ENCODE results near the gene CMBL.
"Not testable (repeated sequence)": the region's sequence is repeated elsewhere in the genome, so short reads cannot be mapped to it uniquely, and the experiment has no call there.

The CMBL gene

DNA sequence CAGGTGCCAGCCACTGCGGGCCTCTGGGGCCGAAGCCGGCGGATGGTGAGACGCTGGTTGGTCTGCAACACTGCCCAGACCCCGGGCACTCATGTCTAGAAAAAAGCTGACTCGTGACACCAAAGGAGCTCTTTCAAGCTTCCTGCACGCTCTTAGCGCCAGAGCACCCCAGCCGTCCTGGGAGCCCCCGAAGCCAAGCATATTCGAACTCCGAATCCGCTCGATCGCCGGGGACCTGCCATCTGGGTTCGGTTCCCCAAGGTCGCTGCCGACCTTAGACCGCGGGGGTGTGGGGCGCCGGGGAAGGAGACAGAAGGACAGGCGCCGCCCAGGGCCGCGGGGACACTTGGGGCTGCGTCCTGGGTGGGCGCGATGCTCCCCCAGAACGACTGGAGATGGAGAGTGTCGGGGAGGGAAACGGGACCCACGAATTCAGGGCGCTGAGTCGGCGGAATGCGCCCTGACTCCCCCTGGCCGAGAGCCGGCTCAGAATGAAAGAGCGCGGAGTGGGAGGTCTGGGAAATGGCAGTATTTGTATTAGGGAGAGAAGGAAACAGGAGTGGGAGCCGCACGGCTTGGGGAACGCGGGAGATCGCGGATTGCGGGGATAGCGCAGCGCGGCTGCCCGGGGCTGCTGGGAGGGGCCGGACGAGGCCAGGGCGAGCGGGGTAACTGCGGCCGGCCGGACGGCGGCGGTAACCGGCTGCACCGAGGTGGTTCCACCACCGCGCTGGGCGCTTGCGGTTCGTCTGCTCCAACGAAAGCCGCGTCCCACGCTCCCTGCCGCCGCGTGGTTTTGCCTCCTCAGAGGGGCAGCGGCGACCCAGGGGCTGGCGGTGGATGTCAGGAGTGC is 25.7 kb upstream of the CMBL start:
- DNase-seq = peak; percentile 50

DNA sequence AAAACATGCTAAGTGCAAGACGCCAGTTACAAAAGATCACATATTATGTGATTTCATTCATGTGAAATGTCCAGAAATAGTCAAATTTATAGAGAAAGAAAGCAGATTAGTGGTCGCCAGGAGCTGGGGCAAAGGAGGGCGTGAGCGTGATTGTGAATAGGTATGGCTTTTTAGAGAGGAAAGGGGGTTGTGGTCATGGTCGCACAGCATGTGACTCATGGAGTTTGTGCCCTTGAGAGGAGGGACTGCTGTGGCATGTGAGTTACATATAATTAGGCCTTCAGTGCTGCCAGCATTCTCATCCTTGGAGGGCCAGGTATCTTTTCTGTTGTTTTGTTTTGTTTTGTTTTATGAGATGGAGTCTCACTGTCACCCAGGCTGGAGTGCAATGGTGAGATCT is 24.6 kb upstream of the CMBL start:
- DNase-seq = no peak

DNA sequence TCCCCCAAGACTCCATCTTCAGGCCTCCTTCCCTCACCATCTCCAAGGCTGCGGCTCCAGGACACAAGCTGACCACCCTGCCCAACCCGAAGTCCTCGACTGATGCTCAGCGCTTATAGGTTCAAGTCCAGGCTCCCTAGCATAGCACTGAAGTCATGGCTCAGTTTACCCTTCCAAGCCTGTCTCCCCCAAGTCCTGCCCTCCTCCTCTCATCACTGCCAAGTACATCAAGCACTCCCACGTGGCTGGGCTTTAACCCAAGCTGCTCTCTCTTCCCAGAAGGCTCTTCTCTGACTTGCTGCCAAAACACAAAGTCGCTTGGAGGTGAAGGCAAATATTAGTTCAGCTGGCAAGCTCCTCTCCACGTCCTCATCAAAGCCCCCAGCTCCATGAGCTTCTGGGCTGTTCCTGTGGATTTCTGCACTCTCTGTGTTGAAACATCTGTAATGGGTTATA is 23.7 kb upstream of the CMBL start:
- DNase-seq = peak; percentile 35

DNA sequence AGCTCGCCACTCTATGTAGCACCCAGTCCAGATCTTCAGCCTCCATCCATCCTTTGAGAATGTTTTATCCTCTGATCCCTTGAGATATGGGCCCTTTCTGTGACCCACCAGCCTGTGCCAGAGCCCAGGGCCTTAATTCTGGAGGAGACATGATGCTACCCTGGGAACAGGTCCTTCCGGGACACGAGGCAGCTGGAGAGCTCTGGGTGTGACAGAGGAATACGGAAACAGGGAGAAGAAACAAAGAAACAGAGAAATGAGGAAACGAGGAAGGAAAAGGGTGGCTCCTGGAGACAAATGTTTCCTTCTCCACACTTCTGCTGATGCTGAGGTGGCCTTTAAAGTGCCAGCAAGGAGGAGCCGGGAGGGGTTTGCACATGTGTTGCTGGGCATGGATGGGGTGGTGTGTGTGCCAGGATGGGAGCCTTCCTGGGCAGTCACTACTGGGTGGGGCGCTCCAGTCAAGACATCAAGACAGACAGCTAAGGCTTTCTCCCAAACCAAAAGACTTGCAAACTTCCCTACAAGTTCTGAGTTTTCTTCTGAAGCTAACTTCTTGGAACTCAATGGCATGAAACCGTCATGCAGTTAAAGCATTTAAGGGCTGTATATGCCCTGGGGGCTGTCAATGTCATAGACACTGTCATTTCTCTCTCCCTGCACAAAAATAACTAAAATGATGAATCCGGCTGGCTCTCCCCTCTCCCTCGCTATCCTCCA is 23.0 kb upstream of the CMBL start:
- no peak for DNase-seq

DNA sequence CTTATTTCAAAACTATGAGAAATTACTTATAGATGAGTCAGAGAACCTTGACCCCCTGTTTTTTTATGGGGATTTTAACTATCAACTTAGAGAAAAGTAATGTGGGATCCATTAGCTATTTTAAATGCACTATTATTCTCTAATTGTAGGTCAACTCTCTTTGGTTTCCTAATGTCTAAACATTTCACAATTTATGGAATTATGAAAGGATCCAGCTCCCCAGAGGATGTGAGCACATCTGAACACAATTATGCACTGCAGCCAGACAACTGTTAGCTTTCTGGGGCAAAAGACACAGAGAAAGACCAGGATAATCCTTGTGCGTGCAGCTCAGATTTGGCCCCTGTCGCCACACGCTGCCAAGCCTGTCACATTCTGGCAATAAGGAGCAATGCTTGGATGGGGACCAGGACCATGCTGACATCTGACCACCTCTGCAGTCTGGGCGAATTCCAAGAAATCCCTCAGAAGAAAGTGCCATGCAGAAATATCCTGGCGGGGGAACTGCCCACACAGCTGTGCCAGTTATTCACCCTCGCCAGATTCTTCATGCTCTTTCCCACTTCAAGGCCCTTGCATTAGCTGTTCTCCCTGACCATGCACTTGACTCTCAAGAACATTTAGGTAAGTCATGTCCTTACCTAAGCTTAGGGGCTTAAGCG is 22.2 kb upstream of the CMBL start:
- no peak for DNase-seq

DNA sequence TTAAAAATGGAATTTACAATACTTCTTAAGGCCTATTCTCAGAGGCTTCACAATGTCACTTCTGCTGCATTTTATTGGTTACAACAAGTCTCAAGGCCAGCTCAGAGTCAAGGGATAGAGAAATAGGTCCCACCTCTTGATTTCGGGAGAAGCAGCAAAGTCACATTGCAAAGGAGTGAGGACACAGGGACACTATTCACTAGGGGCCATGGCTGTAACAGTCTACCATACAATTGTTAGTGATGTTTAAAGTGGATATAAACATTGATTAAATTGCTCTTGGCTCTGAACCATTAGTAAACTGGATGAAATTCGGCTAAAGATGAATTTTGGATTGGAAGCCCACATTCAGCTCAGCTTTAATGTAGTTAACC is 21.7 kb upstream of the CMBL start:
- no peak for DNase-seq

DNA sequence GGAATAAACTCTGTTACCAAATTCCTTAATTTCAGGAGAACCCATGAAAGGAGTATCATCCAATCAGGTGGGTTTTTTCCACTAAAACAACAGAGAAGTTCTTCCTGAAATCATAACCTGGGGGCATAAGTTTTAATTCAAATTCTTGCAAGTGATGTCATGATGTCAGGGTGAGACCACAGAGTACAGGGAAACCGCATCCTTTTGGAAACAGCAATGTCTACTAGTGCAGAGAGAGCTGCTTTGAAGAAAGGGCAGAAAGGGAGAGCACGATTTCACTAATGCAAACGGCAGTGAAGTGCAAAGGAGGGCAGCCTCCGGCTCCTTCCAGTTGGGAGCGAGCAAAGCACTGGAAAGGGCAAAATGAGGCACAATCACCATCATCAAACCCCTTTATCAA is 20.6 kb upstream of the CMBL start:
- DNase-seq = no peak

DNA sequence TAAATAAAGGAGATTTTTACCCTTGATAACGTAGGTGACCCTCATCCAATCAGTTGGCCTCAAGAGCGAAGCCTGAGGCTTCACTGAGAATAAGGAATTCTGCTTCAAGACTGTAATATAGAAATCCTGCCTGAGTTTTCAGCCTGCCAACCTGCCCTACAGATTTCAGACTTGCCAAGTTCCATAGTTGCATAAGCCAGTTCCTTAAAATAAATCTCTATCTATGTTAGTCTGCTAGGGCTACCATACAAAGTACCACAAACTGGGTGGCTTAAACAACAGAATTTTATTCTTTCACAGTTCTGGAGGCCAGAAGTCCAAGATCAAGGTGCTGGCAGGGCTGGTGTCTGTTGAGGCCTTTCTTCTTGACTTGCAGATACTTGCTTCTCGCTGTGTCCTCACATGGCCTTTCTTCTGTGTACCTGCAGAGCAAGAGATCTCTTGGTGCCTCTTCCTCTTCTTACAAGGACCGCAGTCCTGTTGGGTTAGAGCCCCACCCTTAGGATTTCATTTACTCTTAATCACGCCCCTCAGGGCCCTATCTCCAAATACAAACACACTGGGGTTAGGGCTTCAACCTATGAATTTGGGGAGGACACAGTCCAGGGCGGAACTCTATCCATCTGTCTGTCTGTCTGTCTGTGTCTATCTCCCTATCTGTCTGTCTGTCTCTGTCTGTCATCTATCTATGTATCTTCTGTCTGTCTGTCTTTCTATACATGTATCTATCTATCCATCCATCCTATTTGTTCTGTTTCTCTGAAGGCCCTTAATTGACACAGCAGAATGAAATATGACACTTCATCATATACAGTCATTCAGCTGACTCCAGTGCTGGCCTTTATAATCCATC is 17.0 kb upstream of the CMBL start:
- no peak for DNase-seq

DNA sequence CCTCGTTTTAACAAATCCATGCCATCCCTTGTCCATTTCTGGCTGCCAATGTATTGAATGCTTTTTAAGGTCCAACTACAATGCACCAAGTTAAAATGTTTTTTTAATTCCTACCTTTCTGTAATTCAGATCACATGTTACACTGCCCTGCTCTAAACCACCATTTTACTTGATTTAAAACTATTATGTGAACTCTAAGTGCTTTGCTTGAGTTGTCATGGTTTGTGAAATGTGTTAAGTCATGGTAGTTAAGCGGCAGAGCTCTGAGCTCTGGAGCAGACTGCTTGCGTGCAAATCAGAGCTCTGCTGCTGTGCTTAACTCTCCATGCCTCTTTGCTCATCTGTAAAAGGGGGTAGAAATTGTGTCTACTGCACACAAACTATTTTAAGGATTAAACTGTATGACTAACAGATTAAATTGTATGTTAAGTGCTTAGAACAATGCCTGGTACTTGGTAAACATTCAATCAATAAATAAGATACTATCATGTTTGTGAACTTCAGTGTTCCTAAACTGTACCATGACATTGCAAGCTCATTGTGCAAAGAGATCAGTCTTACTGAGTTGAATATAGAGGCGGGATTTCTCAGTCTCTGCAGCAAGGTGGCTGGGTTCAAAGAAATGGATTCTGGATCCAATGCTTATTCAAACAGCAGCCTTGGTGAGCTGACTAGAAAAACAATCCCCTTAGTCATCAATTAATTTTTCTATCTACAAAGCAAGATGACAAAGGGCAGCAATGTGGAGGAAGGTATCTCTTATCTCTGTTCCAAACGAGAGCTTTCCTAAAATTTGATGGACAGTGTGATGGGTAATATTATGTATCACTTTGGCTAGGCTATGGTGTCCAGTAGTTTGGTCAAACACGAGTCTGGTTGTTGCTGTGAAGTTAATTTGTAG is 16.1 kb upstream of the CMBL start:
- DNase-seq = no peak

DNA sequence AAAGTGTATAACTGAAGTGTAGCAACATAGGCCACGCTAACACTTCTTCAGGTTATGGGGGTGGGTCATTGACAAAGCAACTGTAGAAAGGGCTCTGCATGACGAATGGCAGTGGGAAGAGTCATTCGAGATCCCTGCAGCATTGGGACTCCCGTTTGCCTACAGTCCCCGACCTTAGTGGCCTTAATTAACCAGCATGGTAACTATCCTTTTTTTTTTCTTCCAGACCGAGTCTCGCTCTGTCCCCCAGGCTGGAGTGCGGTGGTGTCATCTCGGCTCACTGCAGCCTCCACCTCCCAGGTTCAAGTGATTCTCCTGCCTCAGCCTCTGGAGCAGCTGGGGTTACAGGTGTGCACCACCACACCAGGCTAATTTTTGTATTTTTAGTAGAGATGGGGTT is 14.2 kb upstream of the CMBL start:
- no peak for DNase-seq

DNA sequence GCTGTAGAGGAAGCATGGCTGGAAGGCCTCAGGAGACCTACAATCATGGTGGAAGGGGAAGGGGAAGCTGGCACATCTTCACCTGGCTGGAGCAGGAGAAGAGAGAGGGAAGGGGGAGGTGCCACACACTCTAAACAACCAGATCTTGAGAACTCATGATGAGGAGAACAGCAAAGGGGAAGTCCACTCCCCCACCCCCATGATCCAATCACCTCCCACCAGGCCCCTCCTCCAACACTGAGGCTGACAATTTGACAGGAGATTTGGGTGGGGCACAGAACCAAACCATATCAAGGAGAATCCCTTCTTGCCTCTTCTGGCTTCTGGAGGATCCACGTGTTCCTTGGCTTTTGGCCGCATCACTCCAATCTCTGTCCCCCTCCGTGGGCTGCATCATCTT is 13.1 kb upstream of the CMBL start:
- DNase-seq = no peak

DNA sequence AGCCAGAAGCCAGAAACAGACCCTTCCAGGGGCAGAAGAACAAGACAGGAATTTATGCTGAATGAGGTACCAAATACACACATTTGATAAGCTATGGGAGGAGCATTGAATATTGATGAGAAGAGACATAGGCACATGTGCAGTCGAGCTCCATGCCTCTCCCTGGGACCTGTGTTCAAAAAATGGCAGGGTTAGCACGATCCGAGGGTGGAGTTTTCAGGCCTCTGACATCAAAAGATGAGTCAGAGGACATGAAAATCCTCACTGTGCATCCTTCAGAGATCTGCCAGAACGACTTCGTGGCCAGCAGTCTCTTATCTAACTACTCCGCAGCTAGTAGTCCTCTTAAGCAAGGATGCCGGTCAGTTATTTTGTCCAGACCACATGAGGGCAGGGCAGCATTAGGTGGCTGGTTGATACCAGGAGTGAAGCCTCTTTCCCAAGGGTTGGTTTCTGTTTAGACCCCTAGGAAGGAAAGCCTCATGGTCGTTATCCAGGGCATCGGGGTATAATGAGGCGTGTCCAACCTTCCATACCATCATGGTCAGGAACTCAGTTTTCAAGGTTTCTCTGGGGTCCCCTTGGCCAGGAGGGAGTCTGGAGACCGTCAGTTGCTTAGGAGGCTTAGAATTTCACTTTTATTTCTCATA is 11.6 kb upstream of the CMBL start:
- DNase-seq = no peak

DNA sequence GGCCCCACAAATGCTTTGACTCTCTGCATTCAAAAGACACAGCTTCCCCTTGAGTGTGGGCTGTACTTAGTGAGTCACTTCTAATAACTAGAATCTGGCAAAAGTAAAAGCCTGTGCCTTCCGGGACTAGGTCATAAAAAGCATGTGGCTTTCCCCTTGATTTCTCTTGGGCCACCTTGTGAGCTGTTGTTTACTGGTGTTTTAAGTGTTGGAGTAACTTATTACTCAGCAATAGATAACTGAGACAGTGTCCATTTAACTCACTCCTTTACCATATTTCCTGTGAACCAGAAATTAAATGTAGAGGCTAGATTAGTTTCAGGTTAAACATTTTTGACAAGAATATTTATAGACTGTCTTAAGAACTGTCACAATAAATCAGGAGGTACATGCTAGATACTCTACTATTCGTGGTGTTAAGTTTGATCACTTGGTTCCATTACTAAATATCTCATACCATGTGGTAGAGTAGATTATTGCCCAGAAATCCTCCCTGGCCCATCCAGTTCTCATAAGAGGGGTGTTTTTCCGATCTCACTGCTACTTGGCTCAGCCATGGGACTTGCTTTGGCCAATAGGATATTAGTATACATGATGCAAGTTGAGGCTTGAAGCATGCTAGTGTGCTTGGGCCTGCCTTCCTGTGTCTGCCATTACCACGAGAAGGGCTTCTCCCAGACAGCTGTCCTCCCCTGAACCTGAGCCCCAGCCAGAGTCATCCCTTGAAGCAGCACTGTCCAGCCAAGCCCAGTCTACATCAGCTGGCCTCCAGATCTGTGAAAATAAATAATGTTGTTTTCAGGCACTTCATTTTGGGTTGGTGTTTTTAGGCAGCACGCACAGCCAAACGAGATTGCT is 10.4 kb upstream of the CMBL start:
- no peak for DNase-seq

DNA sequence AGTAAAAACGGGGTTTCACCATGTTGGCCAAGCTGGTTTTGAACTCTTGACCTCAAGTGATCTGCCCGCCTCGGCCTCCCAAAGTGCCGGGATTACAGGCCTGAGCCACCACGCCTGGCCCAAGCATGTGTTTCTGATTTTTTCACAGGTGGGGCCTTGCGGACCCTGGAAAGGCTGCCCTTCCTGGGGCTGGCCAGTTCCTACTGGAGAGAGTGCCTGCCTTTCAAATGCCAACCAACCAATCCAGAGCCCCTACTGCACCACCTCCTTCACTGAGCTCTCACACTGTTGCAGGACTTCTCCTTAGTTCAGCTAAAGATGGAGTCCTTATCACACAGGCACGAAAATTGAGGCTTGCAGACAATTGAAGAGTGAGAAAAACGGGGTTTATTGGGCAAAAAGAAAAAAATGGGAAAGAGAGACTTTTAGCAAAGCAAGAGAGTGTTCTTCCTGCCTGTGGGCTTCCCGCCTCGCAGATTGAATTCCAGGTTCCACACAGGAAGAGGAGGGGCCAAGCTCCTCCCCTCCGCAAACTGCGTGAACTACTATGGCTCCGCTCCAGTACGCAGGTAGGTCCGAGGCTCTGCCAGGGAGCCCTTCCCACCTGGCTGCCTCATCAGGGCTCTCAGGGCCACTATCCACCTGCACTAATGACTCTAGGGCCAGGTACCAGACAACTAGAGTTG is 8.3 kb upstream of the CMBL start:
- no peak for DNase-seq

DNA sequence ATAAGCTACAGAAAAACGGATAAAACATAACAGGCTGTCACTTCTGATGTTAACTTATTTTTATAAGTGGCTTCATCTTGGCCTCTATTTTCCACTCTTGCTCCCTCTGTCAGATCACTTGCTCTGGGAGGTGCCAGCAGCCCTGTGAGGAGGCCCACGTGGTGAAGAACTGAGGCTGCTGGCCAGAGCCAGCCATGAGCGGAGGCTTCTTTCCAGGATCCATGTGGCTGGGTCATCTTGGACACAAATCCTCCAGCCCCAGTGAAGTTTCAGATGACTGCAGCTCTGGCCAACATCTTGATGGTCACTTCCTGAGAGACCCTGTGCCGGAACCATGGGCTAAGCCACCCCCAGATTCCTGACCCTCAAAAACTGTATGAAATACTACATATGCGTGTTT is 7.5 kb upstream of the CMBL start:
- DNase-seq = no peak

DNA sequence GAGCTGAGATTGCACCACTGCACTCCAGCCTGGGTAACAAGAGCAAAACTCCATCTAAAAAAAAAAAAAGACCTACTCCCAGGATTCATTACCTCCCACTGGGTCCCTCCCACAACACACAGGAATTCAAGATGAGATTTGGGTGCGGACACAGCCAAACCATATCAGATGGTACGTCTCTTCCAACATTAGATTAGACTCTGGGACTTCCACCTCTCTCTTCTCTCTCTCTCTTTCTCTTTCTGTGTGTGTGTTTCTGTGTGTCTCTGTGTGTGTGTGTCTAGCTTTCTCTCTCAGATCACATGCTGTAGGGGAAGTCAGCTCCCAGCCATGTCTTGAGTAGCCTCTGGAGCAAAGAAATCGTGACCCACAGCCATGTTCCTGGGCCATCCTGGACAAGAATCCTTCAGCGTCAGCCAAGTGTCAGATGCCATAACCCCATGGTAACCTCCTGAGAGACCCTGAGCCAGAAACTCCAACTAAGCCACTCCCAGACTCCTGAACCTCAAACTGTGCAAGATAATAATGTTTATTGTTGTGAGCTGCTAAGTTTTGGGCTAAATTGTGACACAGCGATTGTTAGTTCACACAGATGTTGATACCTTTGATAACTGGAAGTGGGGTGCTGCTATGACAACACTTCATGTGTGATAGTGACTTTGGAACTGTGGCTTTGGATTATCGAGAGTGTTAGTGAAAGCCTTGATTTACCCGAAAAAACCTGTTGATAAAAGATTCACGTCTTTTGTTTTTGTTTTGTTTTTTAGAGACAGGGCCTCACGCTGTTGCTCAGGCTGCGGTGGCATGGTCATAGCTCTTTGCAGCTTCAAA is 4.1 kb upstream of the CMBL start:
- DNase-seq = no peak

DNA sequence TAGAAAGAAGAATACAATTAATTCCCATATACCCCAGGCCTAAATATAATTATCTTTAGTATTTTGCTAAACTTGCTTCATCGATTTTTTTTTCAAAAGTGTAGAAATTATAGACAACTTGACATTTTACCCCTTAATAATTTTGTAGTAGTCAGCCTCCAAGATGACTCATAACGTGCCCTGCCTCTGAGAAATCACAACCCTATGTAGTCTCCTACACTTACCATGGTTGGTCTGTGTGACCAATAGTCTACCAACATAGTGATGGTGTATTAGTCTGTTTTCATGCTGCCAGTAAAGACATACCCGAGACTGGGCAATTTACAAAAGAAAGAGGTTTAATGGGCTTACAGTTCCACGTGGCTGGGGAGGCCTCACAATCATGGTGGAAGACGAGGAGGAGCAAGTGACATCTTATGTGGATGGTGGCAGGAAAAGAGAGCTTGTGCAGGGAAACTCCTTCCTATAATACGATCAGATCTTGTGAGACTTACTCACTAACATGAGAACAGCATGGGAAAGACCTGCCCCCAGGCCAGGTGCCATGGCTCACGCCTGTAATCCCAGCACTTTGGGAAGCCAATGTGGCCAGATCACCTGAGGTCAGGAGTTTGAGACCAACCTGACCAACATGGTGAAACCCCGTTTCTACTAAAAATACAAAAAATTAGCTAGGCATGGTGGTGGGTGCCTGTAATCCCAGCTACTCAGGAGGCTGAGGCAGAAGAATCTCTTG is 3.3 kb upstream of the CMBL start:
- DNase-seq = not testable (repeated sequence)

Data from RPMI8226 (cell line).